HUES64 (cell line): Measurements from ENCODE around the gene MIB1. TPM values are rescaled to one million over a fixed set of nuclear protein-coding genes. Genes with fewer than 3 reads are reported as not detected.
A peak's percentile ranks its signal among the peaks of the same experiment; 100 is the strongest.
"Not testable (repeated sequence)": the region's sequence is repeated elsewhere in the genome, so short reads cannot be mapped to it uniquely, and the experiment has no call there.

Experiments used
- H3K27ac ChIP-seq: 2 replicates; pipeline ENCODE4 v1.7.0; 2013; ENCODE audit warnings: low read depth, low read length, inconsistent platforms
- H3K27me3 ChIP-seq: 2 replicates; pipeline ENCODE4 v1.6.1; 2013; ENCODE audit warnings: mild to moderate bottlenecking, low read length; ENCODE audit not compliant: insufficient read depth
- H3K36me3 ChIP-seq: 2 replicates; pipeline ENCODE4 v1.6.1; 2013; ENCODE audit warnings: mild to moderate bottlenecking, low read length; ENCODE audit not compliant: insufficient read depth
- H3K4me1 ChIP-seq: 2 replicates; pipeline ENCODE4 v1.6.1; 2013; ENCODE audit warnings: mild to moderate bottlenecking, low read length, moderate library complexity; ENCODE audit not compliant: insufficient read depth
- H3K4me3 ChIP-seq: 2 replicates; pipeline ENCODE4 v1.5.1; 2013; ENCODE audit warnings: mild to moderate bottlenecking, low read length, moderate library complexity
- H3K9ac ChIP-seq: 2 replicates; pipeline ENCODE4 v1.6.1; 2013; ENCODE audit warnings: mild to moderate bottlenecking, low read depth, low read length
- H3K9me3 ChIP-seq: 2 replicates; pipeline ENCODE4 v1.6.1; 2013; ENCODE audit warnings: low read depth, low read length; ENCODE audit not compliant: insufficient read depth
- WGBS: fragments of 150-250, 120-280 bp; methylation state at CpG from one replicate; pipeline ENCODE4 v1.1.7; 2013; ENCODE audit warnings: missing lambda C conversion rate; 5-methylcytosine and 5-hydroxymethylcytosine counted together
- polyA plus RNA-seq, 2 experiments: library from polyadenylated mRNA; stranded (reverse); fragments of 50-300 nt; gene quantifications; one replicate each; pipeline ENCODE4 v1.2.3, GENCODE V29; 2013

The MIB1 gene
- polyA plus RNA-seq (2013, experiment 1 of 2) = 25.4 TPM
- polyA plus RNA-seq (2013, experiment 2 of 2) = 31.2 TPM

- no peaks in the 10 kb centered on the region for H3K9me3 ChIP-seq
- H3K27ac ChIP-seq = peak within 1 kb of the TSS; percentile 94
- H3K4me1 ChIP-seq = peaks cover 30% of the 10 kb centered on the region
- WGBS = under 1% methylated on average over 76 of the region's 76 CpGs
- no peaks in the 10 kb centered on the region; the same call in 1 of the 2 replicates for H3K36me3 ChIP-seq
- H3K9ac ChIP-seq = peak within 1 kb of the TSS; percentile 80
- no peaks in the 10 kb centered on the region for H3K27me3 ChIP-seq
- peak within 1 kb of the TSS; percentile 72 for H3K4me3 ChIP-seq
Measured at GRCh38 chr18:21740538-21741311, at the start of gene MIB1. Gene MIB1, plus strand, starts transcription at chr18:21740792. Its CDS starts 792 bp downstream, at chr18:21741584.

GRCh38 chr18:21693322-21693721 lies 47.3 kb upstream of the MIB1 start:
- 95% methylated on average over 2 of the region's 2 CpGs for WGBS
- Histone ChIP-seq H3K27me3 (no peaks in the 10 kb centered on the region), H3K4me1 (no peaks in the 10 kb centered on the region), H3K36me3 (peaks cover 6% of the 10 kb centered on the region; the same call in 1 of the 2 replicates), H3K9me3 (peaks cover 8% of the 10 kb centered on the region; the same call in 1 of the 2 replicates), H3K4me3 (no peak overlapping the region), H3K9ac (no peak overlapping the region), H3K27ac (no peak overlapping the region)

- 95% methylated on average over 6 of the region's 6 CpGs for WGBS
- H3K36me3 ChIP-seq = peaks cover 7% of the 10 kb centered on the region
- no peak overlapping the region for H3K9ac ChIP-seq
- H3K9me3 ChIP-seq = peaks cover 1% of the 10 kb centered on the region; the same call in 1 of the 2 replicates
- peaks cover 17% of the 10 kb centered on the region; the same call in 1 of the 2 replicates for H3K27me3 ChIP-seq
- H3K4me3 ChIP-seq = no peak overlapping the region
- H3K4me1 ChIP-seq = no peaks in the 10 kb centered on the region
- H3K27ac ChIP-seq = no peak overlapping the region
Measured at GRCh38 chr18:21700528-21701075, 40.0 kb upstream of the MIB1 start.

GRCh38 chr18:21701621-21702020 lies 39.0 kb upstream of the MIB1 start:
- H3K4me3 ChIP-seq = no peak overlapping the region
- WGBS = 93% methylated on average over 1 of the region's 2 CpGs
- H3K9me3 ChIP-seq = peaks cover 8% of the 10 kb centered on the region
- H3K4me1 ChIP-seq = no peaks in the 10 kb centered on the region
- peaks cover 7% of the 10 kb centered on the region for H3K36me3 ChIP-seq
- H3K27ac ChIP-seq = no peak overlapping the region
- H3K27me3 ChIP-seq = peaks cover 18% of the 10 kb centered on the region; the same call in 1 of the 2 replicates
- no peak overlapping the region for H3K9ac ChIP-seq

- Histone ChIP-seq H3K9me3 (peaks cover 8% of the 10 kb centered on the region), H3K27me3 (peaks cover 18% of the 10 kb centered on the region; the same call in 1 of the 2 replicates), H3K27ac (no peak overlapping the region), H3K4me1 (no peaks in the 10 kb centered on the region), H3K9ac (no peak overlapping the region), H3K36me3 (peaks cover 7% of the 10 kb centered on the region), H3K4me3 (peak overlapping the region; percentile 89; the same call in 1 of the 2 replicates)
- WGBS = 100% methylated on average over 1 of the region's 5 CpGs
Measured at GRCh38 chr18:21702602-21703001, 38.0 kb upstream of the MIB1 start.

- peaks cover 18% of the 10 kb centered on the region; the same call in 1 of the 2 replicates for H3K27me3 ChIP-seq
Measured at GRCh38 chr18:21703241-21703820, 37.3 kb upstream of the MIB1 start.

GRCh38 chr18:21704603-21705364 lies 35.8 kb upstream of the MIB1 start, which contains the start of gene ABHD3:
Gene ABHD3, minus strand, starts transcription at chr18:21704774. Its CDS starts 109 bp downstream, at chr18:21704665.
- Histone ChIP-seq H3K9me3 (peaks cover 8% of the 10 kb centered on the region), H3K4me3 (peak within 1 kb of the TSS; percentile 89), H3K27ac (peak within 1 kb of the TSS; percentile 81; the same call in 1 of the 2 replicates), H3K4me1 (no peaks in the 10 kb centered on the region), H3K9ac (peak within 1 kb of the TSS; percentile 82), H3K36me3 (peaks cover 7% of the 10 kb centered on the region), H3K27me3 (peaks cover 18% of the 10 kb centered on the region; the same call in 1 of the 2 replicates)
- WGBS = 6% methylated on average over 60 of the region's 60 CpGs

More at GRCh38 chr18:21703241-21703820, 37.3 kb upstream of the MIB1 start:
- Histone ChIP-seq H3K9me3 (peaks cover 8% of the 10 kb centered on the region), H3K4me3 (peak overlapping the region; percentile 89), H3K36me3 (peaks cover 7% of the 10 kb centered on the region), H3K4me1 (no peaks in the 10 kb centered on the region), H3K27ac (peak overlapping the region; percentile 3; the same call in 1 of the 2 replicates), H3K9ac (peak overlapping the region; percentile 82)
- WGBS = 15% methylated on average over 17 of the region's 17 CpGs

GRCh38 chr18:21706386-21706865 lies 34.2 kb upstream of the MIB1 start:
- peaks cover 5% of the 10 kb centered on the region; the same call in 1 of the 2 replicates for H3K36me3 ChIP-seq
- no peaks in the 10 kb centered on the region for H3K4me1 ChIP-seq
- no peak overlapping the region for H3K4me3 ChIP-seq
- peaks cover 8% of the 10 kb centered on the region for H3K9me3 ChIP-seq
- H3K9ac ChIP-seq = no peak overlapping the region
- peaks cover 18% of the 10 kb centered on the region; the same call in 1 of the 2 replicates for H3K27me3 ChIP-seq
- WGBS = 97% methylated on average over 28 of the region's 28 CpGs
- H3K27ac ChIP-seq = no peak overlapping the region

- WGBS = 87% methylated on average over 7 of the region's 7 CpGs
Measured at GRCh38 chr18:21707130-21707529, 33.5 kb upstream of the MIB1 start.

GRCh38 chr18:21714474-21714873 lies 26.1 kb upstream of the MIB1 start:
- WGBS = 100% methylated on average over 1 of the region's 1 CpG
- Histone ChIP-seq H3K27me3 (no peaks in the 10 kb centered on the region), H3K4me1 (no peaks in the 10 kb centered on the region), H3K9me3 (no peaks in the 10 kb centered on the region), H3K36me3 (no peaks in the 10 kb centered on the region), H3K9ac (no peak overlapping the region), H3K27ac (no peak overlapping the region), H3K4me3 (no peak overlapping the region)

More at GRCh38 chr18:21707130-21707529, 33.5 kb upstream of the MIB1 start:
- not testable (repeated sequence) for H3K9ac ChIP-seq, H3K9me3 ChIP-seq, H3K27ac ChIP-seq, H3K4me3 ChIP-seq, H3K4me1 ChIP-seq, H3K36me3 ChIP-seq
- peaks cover 18% of the 10 kb centered on the region; the same call in 1 of the 2 replicates for H3K27me3 ChIP-seq
